LNCaP clone FGC (cell line): ENCODE data around the gene AFF2.

Experiments
- DNase-seq: peaks from one replicate; pipeline ENCODE4 v3.0.0-alpha.2; 2011; ENCODE audit warnings: low read depth
- H3K4me3 ChIP-seq: 2 replicates; pipeline ENCODE4 v1.5.1; 2011; ENCODE audit warnings: mild to moderate bottlenecking, low read depth, low read length, control low read depth
- TF ChIP-seq, protein P1 (sequence below): IDR thresholded peaks from 2 replicates; pipeline ENCODE4 v1.5.1; 2012; ENCODE audit warnings: mild to moderate bottlenecking; ENCODE audit not compliant: control insufficient read depth, insufficient read depth; ENCODE audit errors: extremely low read depth

Gene AFF2

DNA sequence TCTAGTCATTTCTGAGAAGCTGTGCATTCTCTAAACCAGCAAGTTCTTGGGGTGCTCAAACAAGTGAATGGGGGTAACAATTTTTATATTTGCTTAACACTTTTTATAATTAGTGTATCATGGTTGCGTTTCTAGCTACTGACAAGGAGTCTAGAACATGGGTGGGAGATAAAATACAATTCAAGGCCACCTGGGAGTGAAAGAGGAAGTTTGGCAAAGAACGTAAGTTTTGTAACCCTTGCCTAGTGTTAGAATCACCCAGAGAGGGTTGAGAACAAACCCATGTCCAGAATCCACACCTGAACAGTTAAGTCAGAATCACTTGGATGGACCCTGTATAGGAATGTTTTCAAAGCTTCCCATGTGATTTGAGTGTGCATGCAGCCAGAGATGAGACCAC, 92.7 kb downstream of the AFF2 start:
- H3K4me3 ChIP-seq: no peak overlapping the region
- no peak for DNase-seq
- TF ChIP-seq, protein P1, sequence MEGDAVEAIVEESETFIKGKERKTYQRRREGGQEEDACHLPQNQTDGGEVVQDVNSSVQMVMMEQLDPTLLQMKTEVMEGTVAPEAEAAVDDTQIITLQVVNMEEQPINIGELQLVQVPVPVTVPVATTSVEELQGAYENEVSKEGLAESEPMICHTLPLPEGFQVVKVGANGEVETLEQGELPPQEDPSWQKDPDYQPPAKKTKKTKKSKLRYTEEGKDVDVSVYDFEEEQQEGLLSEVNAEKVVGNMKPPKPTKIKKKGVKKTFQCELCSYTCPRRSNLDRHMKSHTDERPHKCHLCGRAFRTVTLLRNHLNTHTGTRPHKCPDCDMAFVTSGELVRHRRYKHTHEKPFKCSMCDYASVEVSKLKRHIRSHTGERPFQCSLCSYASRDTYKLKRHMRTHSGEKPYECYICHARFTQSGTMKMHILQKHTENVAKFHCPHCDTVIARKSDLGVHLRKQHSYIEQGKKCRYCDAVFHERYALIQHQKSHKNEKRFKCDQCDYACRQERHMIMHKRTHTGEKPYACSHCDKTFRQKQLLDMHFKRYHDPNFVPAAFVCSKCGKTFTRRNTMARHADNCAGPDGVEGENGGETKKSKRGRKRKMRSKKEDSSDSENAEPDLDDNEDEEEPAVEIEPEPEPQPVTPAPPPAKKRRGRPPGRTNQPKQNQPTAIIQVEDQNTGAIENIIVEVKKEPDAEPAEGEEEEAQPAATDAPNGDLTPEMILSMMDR: no peak

DNA sequence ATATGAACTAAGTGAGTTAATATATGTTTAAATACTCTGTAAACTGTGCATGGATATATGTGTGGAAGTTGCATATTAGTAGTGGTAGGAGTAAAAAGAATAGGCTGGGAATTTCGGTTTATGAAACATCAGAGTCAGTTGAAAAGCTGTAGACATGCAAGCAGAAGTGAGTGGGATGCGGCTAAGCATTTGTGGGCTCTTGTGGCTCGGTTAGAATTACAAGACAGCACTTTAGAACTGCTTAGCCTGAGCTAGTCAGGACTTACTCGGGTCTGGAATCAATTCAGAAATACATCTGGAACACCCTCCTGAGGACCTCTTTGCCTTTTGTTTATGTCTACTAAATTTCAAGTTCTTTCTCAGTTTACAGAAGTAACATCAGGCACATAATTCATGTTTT, 93.6 kb downstream of the AFF2 start:
- TF ChIP-seq, protein P1: no peak
- no peak for DNase-seq
- no peak overlapping the region for H3K4me3 ChIP-seq

DNA sequence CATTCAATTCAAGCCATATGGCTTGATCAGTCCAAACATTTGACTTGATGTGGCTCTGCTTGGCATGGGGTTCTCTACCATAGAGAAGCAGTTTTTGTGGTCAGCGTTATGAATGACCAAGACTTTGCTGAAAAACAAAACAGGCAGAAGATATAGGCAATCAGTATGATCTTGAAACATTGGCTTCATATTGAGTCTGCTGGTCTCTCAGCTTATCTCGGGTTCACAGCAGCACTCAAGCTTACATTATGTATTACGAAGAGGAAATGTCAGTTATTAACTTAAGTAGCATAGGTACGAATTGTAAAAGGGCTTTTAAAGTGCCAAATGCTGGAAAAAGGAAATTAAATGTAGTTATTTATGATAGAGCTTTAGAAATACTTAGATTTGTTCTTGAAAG, 99.0 kb downstream of the AFF2 start:
- H3K4me3 ChIP-seq: no peak overlapping the region
- no peak for DNase-seq
- TF ChIP-seq, protein P1: no peak

DNA sequence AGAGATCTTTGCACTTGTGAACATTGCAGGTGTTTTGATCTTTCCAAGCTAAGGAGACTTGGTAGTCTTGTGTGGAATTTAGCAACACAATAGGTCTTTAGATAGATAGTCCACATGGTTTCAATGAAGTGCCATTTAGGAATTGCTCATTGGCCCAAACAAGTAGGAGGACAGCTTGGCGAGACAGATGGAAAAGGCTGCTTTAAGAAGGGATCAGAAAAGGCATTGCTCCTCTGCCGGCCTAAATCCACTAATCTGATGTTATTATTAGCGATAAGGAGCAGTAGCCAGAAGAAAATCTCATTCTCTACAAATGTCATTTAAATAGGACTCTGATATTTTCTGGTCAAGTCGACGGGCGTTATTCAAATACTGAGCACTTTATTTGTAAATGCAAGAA, 99.7 kb downstream of the AFF2 start:
- H3K4me3 ChIP-seq: no peak overlapping the region
- TF ChIP-seq, protein P1: no peak
- no peak for DNase-seq

DNA sequence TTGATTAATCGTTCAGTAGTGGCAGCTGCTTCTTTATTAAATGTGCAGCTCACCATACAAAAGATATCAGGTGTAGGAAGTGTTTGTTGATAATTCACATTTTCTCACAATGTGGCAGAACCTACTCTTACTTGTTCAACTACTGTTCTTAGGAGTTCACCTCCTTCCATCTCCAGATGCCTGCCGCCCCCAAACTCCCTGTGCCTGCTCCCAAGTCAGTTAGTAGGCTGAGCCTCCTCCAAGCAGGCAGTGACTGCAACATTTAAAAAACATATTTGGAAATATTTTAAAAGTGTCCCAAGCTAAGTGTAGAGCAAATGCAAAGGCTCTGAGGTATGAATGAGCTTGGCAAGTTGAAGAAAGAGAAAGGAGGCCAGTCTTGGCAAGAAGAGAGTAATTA, 100.2 kb downstream of the AFF2 start:
- no peak for DNase-seq

DNA sequence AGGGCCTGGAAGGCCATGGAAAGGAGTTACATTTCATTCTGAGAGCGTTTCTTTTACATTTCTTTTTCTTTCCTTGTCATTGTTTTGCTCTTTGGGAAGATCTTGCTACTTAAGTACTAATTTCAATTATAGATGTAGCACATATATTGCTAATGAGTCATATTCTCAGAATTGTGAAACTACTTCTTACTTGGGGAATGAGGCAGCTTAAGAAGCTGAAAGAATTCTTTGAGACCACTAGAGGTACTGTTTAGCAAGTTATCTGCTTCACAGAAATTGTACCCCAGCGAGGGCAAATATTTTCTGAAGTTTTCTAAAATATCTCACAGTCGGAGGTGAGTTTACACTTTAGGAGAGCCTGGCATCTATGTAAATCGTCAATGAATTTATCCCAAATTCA, 100.6 kb downstream of the AFF2 start:
- DNase-seq: no peak
- TF ChIP-seq, protein P1: no peak

More for the DNA sequence above, 100.2 kb downstream of the AFF2 start:
- H3K4me3 ChIP-seq: no peak overlapping the region
- TF ChIP-seq, protein P1: no peak

DNA sequence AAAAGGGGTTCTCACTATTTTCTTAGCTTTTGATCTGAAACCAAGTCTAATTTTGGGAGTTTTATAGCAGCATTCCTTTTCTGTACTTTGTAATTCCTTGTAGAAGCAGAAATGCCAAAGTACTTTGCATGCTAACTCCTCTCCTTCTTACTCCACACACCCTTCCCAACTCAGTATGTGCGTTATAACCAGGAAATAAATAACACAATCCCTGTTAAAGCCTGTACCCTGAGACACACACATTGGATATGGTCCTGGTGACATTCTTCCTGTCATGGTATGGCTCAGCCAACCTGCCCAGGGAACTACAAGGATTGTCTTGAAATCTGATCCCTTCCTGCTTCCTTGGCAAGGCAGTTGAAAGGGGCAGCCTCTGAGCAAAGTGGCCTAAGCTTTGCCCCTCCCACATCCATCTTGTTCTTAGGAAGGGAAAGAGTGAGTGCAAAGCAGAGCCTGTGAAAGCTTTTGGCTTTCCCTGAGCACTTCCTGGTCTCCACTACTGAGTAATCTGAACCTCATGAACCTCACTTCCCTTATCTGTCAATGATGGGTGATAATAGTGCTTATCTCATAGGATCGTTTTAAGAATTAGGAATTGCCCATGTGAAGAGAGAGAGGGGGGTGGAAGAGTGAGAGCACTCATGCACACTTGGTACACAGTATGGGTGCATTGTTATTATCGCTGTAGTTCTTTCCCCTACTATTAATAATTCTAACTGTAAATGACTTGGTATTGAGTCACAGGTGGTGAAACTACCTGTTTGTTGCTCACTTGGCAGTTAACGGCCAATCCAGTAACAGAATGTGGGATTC, 109.3 kb downstream of the AFF2 start:
- no peak for DNase-seq
- no peak overlapping the region for H3K4me3 ChIP-seq

More for the DNA sequence above, 100.6 kb downstream of the AFF2 start:
- no peak overlapping the region for H3K4me3 ChIP-seq

More for the DNA sequence above, 109.3 kb downstream of the AFF2 start:
- TF ChIP-seq, protein P1: no peak
